Measurements from ENCODE around the gene VMO1.

GRCh38 chr17:4766723-4767122 lies 19.4 kb downstream of the VMO1 start:
- no peak for TF ChIP-seq POLR2A (IDR thresholded peaks at IDR 0.05)
- no peak for TF ChIP-seq CTCF (IDR thresholded peaks at IDR 0.05)
